ENCODE data around the gene BOK.

- TF ChIP-seq EZH2phosphoT487 (IDR thresholded peaks at IDR 0.05; ENCODE audit: insufficient read depth, low read depth), result no peak
- TF ChIP-seq EZH2 (IDR thresholded peaks at IDR 0.05; ENCODE audit: insufficient read depth, poor library complexity, severe bottlenecking), result no peak
These were observed 13.4 kb upstream of the BOK start for GRCh38 chr2:241545106-241545505.
